ENCODE data around the gene ZDHHC7. TPM values are rescaled to one million over a fixed set of nuclear protein-coding genes. Genes with fewer than 3 reads are reported as not detected.
"Not testable (repeated sequence)": the region's sequence is repeated elsewhere in the genome, so short reads cannot be mapped to it uniquely, and the experiment has no call there.

Gene ZDHHC7
- total RNA-seq (2014; rRNA removed; shearing (Covaris generic)) = 32.9 and 46.2 TPM in 2 replicates

GRCh38 chr16:85010931-85011845 lies at the start of gene ZDHHC7:
Gene ZDHHC7, minus strand, starts transcription at chr16:85011535. Its CDS starts 20,917 bp downstream, at chr16:84990618.
- in situ Hi-C loops (cut with HindIII; ENCODE audit: low sequenced_read_pairs) = loop anchor here (5.0 to 10.0 kb wide), 2 partner anchors 41 to 86 kb away; no protein-coding TSS in a partner anchor
- DNase-seq (ENCODE audit: low spot score) = peak; percentile 83

DNA sequence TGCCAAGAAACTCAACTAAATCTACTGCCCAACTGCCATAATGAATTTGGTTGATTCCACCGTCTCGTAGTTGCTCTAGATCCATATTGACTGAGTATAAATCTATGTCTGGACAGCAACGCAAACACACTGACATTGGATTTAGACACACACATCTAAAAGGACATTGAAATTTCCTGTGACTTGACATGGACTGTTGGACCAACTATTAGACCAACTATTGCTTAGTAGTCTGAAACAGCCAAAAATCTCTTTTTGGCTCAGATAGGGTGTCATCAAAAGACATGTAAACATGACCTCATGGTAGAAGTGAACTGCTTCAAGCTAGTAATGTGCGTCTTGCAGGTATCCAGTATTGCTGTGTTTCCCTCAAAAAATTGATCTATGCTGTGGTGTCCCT lies 47.6 kb upstream of the ZDHHC7 start:
- in situ Hi-C loops (cut with HindIII; ENCODE audit: low sequenced_read_pairs) = no loop called here
- DNase-seq (ENCODE audit: low spot score) = no peak

GRCh38 chr16:85057948-85058347 lies 46.6 kb upstream of the ZDHHC7 start:
- in situ Hi-C loops (cut with HindIII; ENCODE audit: low sequenced_read_pairs) = no loop called here

GRCh38 chr16:85057212-85057889 lies 46.0 kb upstream of the ZDHHC7 start:
- in situ Hi-C loops (cut with HindIII; ENCODE audit: low sequenced_read_pairs) = no loop called here
- DNase-seq (ENCODE audit: low spot score) = peak; percentile 68

More at GRCh38 chr16:85057948-85058347, 46.6 kb upstream of the ZDHHC7 start:
- peak; percentile 83 for DNase-seq (ENCODE audit: low spot score)

GRCh38 chr16:85056211-85056748 lies 44.9 kb upstream of the ZDHHC7 start:
- in situ Hi-C loops (cut with HindIII; ENCODE audit: low sequenced_read_pairs) = no loop called here

GRCh38 chr16:85055493-85056210 lies 44.3 kb upstream of the ZDHHC7 start:
- in situ Hi-C loops (cut with HindIII; ENCODE audit: low sequenced_read_pairs) = no loop called here
- DNase-seq (ENCODE audit: low spot score) = no peak

More at GRCh38 chr16:85056211-85056748, 44.9 kb upstream of the ZDHHC7 start:
- peak; percentile 43 for DNase-seq (ENCODE audit: low spot score)

- no peak for DNase-seq (ENCODE audit: low spot score)
- in situ Hi-C loops (cut with HindIII; ENCODE audit: low sequenced_read_pairs) = loop anchor here (5.0 kb wide), 1 partner anchor 43 kb away; the partner anchor contains the start of gene ZDHHC7
Measured at GRCh38 chr16:85054948-85055492, 43.7 kb upstream of the ZDHHC7 start.

DNA sequence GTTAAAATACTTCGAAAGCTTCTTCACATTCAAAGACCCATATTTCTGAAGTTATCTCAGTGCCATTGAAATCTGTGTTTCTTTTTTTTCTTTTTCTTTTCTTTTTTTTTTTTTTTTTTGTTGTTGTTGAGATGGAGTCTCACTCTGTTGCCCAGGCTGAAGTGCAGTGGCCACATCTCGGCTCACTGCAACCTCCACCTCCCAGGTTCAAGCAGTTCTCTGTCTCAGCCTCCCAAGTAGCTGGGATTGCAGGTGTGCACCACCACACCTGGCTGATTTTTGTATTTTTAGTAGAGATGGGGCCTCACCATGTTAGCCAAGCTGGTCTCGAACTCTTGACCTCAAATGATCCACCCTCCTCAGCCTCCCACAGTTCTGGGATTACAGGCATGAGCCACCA lies 43.0 kb upstream of the ZDHHC7 start:
- not testable (repeated sequence) for DNase-seq (ENCODE audit: low spot score)
- in situ Hi-C loops (cut with HindIII; ENCODE audit: low sequenced_read_pairs) = loop anchor here (5.0 kb wide), 1 partner anchor 42 kb away; the partner anchor contains the start of gene ZDHHC7

- in situ Hi-C loops (cut with HindIII; ENCODE audit: low sequenced_read_pairs) = loop anchor here (5.0 kb wide), 1 partner anchor 40 kb away; the partner anchor contains the start of gene ZDHHC7
- no peak for DNase-seq (ENCODE audit: low spot score)
Measured at GRCh38 chr16:85052536-85052935, 41.2 kb upstream of the ZDHHC7 start.

- no peak for DNase-seq (ENCODE audit: low spot score)
- in situ Hi-C loops (cut with HindIII; ENCODE audit: low sequenced_read_pairs) = loop anchor here (5.0 kb wide), 1 partner anchor 39 kb away; the partner anchor contains the start of gene ZDHHC7
Measured at GRCh38 chr16:85051683-85052082, 40.3 kb upstream of the ZDHHC7 start.

DNA sequence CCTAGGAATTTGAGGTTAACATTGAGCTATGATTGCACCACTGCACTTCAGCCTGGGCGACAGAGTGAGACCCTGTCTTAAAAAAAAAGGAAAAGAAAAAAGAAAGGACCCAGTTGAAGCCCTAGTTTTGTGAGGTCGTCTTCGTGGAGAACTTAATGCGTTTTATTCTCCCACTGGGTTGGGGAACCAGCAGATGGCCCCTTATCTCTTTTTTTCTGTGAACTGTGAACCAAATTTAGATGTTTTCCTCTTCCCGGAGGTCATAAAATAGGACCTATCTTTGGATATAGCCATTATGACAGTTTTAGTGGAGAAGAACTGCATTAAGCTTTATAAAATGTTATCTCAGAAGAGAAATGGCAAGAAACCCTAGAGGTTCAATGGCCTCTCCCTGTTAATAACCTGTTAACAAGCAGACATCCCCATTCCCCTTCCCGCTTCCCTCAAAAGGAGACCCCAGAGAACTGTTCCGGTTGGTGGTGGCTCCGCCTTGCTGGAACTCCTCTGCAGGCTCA lies 39.8 kb upstream of the ZDHHC7 start:
- no peak for DNase-seq (ENCODE audit: low spot score)
- in situ Hi-C loops (cut with HindIII; ENCODE audit: low sequenced_read_pairs) = loop anchor here (5.0 kb wide), 1 partner anchor 39 kb away; the partner anchor contains the start of gene ZDHHC7

GRCh38 chr16:85049706-85050305 lies 38.5 kb upstream of the ZDHHC7 start:
- in situ Hi-C loops (cut with HindIII; ENCODE audit: low sequenced_read_pairs) = loop anchor here (5.0 kb wide), 1 partner anchor 38 kb away; the partner anchor contains the start of gene ZDHHC7
- DNase-seq (ENCODE audit: low spot score) = no peak

DNA sequence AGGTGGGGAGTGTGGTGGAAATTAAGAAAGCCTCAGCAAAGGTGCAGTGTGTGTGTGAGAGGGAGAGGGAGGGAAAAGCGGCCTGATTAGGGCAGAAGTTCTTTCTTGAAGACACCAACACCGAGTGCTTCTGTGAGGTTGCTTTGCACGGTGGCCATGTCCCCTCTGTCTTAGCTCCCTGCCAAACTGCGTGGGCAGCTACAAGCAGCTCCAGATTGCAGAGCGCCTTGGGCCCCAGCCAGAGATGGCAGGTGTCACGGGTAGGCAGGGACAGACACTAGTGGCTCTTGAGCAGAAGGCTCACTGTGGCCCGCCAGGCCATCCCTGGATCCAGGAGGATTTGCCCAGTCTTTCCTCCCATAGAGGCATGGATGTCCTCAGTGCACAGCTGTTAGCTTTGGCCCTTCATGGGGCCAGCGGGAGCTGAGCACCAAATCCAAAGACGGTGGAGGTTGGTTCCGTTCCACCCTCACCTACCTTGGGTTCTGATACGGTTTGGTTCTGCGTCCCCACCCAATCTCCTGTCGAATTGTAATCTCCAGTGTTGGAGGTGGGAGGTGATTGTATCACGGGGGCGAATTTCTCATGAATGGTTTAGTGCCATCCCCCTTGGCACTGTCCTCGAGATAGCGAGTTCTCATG lies 37.7 kb upstream of the ZDHHC7 start:
- in situ Hi-C loops (cut with HindIII; ENCODE audit: low sequenced_read_pairs) = no loop called here
- peak; percentile 98 for DNase-seq (ENCODE audit: low spot score)

- in situ Hi-C loops (cut with HindIII; ENCODE audit: low sequenced_read_pairs) = no loop called here
- no peak for DNase-seq (ENCODE audit: low spot score)
Measured at GRCh38 chr16:85047867-85048455, 36.6 kb upstream of the ZDHHC7 start.

DNA sequence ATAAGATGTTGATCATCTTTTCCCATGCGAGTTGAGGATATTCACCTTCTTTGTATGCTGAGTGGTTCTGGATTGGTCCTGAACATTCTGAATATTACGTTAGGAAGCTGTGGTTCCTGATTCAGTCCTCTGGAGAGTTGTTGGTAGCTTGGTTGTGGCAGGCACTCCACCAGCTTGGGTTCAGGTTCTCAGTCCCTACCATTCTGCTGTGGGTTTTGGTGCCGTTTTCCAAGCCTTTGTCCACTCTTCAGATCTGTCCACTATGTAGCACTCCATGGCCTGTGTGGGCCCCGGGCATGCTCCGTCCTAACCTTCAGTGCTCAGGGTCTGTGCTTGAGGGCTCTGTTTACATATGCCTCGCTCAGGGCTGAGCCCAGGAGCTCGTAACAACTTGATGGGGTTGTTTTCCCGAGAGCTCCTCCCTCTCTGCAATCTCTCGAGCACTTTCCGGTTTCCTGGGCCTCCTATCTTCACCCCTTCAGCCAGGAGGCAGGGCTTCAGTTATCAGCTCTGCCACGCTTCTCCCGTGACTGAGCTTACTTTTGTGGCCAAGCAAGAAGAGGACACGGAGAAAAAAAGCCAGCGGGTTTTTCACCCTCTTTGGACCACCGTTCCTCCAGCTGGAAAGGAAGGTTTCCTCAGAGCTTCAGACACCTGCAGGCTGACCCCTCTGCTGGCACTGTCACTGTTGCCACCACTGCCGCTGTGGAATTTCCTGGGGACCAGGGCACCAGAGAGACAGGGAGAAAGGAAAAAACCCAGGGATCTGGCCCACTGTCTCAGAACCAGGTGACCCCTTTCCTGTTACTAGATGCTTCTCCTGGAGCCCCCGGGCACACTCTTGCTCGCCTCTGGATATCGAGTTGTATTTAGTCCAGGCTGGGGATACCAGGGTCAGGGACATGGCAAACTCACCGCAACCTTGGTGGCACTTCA lies 35.9 kb upstream of the ZDHHC7 start:
- peak; percentile 49 for DNase-seq (ENCODE audit: low spot score)
- in situ Hi-C loops (cut with HindIII; ENCODE audit: low sequenced_read_pairs) = no loop called here

DNA sequence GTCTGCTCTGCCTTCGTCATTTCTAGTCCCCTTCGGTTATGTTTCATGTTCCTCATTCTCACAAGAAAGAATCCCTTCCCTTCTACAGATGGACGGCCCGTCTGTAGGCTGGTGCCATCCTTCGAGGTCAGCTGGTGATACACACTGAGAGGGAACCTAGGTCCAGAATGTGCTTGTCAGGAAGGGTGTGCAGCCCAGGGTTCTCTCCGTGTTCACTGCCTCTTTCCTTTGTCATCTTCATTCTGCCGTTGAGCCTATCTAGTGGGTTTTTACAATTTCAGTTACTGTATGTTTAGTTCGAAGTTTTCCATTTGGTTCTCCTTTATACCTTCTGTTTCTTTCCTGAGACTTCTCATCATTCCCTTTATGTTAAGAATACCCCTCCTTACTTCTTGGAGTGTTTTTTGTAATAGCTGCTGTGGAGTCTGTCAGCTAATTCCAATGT lies 35.2 kb upstream of the ZDHHC7 start:
- DNase-seq (ENCODE audit: low spot score) = peak; percentile 67
- in situ Hi-C loops (cut with HindIII; ENCODE audit: low sequenced_read_pairs) = no loop called here

Data from G401 (cell line).